ENCODE data around the gene MYO1F. TPM values are rescaled to one million over a fixed set of nuclear protein-coding genes. Genes with fewer than 3 reads are reported as not detected.
"Not testable (repeated sequence)": the region's sequence is repeated elsewhere in the genome, so short reads cannot be mapped to it uniquely, and the experiment has no call there.

The MYO1F gene
- total RNA-seq, 1 donor from 2014 or later = 0.05 TPM

GRCh38 chr19:8600064-8600463, 22.8 kb upstream of the MYO1F start:
- no peak for DNase-seq (ENCODE audit: low read depth)

GRCh38 chr19:8596168-8596567, 18.9 kb upstream of the MYO1F start:
- no peak for DNase-seq (ENCODE audit: low read depth)

GRCh38 chr19:8595651-8596050, 18.4 kb upstream of the MYO1F start:
- no peak for DNase-seq (ENCODE audit: low read depth)

GRCh38 chr19:8593931-8594330, 16.7 kb upstream of the MYO1F start:
- DNase-seq (ENCODE audit: low read depth) = no peak

GRCh38 chr19:8592231-8593009, 15.2 kb upstream of the MYO1F start:
- DNase-seq (ENCODE audit: low read depth) = peak; percentile 30

GRCh38 chr19:8589177-8589714, 12.0 kb upstream of the MYO1F start:
- no peak for DNase-seq (ENCODE audit: low read depth)

GRCh38 chr19:8585894-8586750, 8.9 kb upstream of the MYO1F start:
- DNase-seq (ENCODE audit: low read depth) = no peak

- DNase-seq (ENCODE audit: low read depth) = no peak
These were observed 8.0 kb upstream of the MYO1F start for GRCh38 chr19:8584965-8585893.

GRCh38 chr19:8580710-8581281, 3.6 kb upstream of the MYO1F start:
- peak; percentile 30 for DNase-seq (ENCODE audit: low read depth)

- peak; percentile 23 for DNase-seq (ENCODE audit: low read depth)
These were observed 1.5 kb upstream of the MYO1F start for GRCh38 chr19:8578642-8579265.

- no peak for DNase-seq (ENCODE audit: low read depth)
These were observed 499 bp upstream of the MYO1F start for GRCh38 chr19:8577741-8578140.

GRCh38 chr19:8576273-8576993, 809 bp downstream of the MYO1F start:
- DNase-seq (ENCODE audit: low read depth) = no peak

- DNase-seq (ENCODE audit: low read depth) = no peak
These were observed 1.7 kb downstream of the MYO1F start for GRCh38 chr19:8575467-8575997.

- DNase-seq (ENCODE audit: low read depth) = not testable (repeated sequence)
These were observed 2.7 kb downstream of the MYO1F start for GRCh38 chr19:8574619-8574922.

GRCh38 chr19:8573316-8573715, 3.9 kb downstream of the MYO1F start:
- no peak for DNase-seq (ENCODE audit: low read depth)

GRCh38 chr19:8571006-8571411, 6.2 kb downstream of the MYO1F start:
- no peak for DNase-seq (ENCODE audit: low read depth)

- peak; percentile 89 for DNase-seq (ENCODE audit: low read depth)
These were observed 8.0 kb downstream of the MYO1F start for GRCh38 chr19:8569066-8569771.

- DNase-seq (ENCODE audit: low read depth) = no peak
These were observed 9.6 kb downstream of the MYO1F start for GRCh38 chr19:8567522-8568172.

GRCh38 chr19:8566855-8567254, 10.4 kb downstream of the MYO1F start:
- DNase-seq (ENCODE audit: low read depth) = no peak
